Measurements from ENCODE around the gene KAZN.

The KAZN gene

DNA sequence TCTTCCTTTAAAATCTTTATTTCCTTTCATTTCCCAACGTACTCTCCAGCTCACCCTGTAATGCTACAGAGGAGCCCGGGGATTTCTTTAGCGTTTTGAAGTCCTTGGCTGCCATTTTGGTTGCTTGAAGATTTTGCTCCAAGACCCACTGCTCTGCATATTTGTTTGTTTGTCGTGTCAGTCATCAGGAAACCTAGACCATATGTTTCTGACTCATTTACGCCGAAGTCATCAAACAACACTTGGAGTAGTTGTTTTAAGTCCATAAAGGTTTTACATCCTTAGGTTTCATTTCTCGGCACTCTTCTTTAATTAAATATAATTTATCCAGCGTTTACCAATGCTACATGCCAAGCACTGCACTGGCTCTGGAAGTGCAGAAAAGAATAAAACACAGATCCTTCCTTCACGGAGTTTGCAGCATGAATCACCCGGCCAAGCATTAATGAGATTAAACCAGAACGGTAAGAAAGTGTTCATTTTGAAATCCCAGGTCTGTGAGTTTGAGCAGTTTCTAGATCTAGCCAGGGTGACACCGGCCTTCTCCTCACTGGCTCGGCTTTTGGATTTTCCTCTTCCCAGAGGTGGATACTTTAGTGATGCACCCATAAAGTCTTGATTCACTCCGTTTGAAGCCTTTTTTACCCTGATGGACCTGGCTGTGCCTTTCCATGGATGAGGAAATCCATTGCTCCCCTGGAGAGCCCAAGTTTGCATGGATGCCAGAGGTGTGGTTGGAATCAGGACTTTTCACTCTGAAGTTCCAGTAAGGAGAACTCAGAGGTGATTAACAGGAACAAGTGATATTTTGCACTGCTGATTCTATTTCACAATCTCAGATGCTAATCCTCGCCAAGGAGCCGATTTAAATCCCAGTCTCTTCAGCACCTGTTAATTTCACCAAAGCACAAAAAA is 109.3 kb downstream of the KAZN start:
- in situ Hi-C loops (cut with MboI; ENCODE audit: low sequenced_read_pairs, unreplicated experiment) = no loop called here
- TF ChIP-seq, protein P1, sequence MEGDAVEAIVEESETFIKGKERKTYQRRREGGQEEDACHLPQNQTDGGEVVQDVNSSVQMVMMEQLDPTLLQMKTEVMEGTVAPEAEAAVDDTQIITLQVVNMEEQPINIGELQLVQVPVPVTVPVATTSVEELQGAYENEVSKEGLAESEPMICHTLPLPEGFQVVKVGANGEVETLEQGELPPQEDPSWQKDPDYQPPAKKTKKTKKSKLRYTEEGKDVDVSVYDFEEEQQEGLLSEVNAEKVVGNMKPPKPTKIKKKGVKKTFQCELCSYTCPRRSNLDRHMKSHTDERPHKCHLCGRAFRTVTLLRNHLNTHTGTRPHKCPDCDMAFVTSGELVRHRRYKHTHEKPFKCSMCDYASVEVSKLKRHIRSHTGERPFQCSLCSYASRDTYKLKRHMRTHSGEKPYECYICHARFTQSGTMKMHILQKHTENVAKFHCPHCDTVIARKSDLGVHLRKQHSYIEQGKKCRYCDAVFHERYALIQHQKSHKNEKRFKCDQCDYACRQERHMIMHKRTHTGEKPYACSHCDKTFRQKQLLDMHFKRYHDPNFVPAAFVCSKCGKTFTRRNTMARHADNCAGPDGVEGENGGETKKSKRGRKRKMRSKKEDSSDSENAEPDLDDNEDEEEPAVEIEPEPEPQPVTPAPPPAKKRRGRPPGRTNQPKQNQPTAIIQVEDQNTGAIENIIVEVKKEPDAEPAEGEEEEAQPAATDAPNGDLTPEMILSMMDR (IDR thresholded peaks at IDR 0.05; ENCODE audit: borderline replicate concordance, control extremely low read depth, extremely low read depth, insufficient read depth, missing control alignments) = no peak
- no peak for DNase-seq (ENCODE audit: low spot score)

- TF ChIP-seq, protein P1 (IDR thresholded peaks at IDR 0.05; ENCODE audit: borderline replicate concordance, control extremely low read depth, extremely low read depth, insufficient read depth, missing control alignments) = no peak
- in situ Hi-C loops (cut with MboI; ENCODE audit: low sequenced_read_pairs, unreplicated experiment) = no loop called here
- no peak for DNase-seq (ENCODE audit: low spot score)
These were observed 111.8 kb downstream of the KAZN start for GRCh38 chr1:14710331-14710730.

GRCh38 chr1:14712136-14712535 is 113.7 kb downstream of the KAZN start:
- no peak for DNase-seq (ENCODE audit: low spot score)
- TF ChIP-seq, protein P1 (IDR thresholded peaks at IDR 0.05; ENCODE audit: borderline replicate concordance, control extremely low read depth, extremely low read depth, insufficient read depth, missing control alignments) = no peak
- in situ Hi-C loops (cut with MboI; ENCODE audit: low sequenced_read_pairs, unreplicated experiment) = no loop called here

- DNase-seq (ENCODE audit: low spot score) = no peak
- TF ChIP-seq, protein P1 (IDR thresholded peaks at IDR 0.05; ENCODE audit: borderline replicate concordance, control extremely low read depth, extremely low read depth, insufficient read depth, missing control alignments) = no peak
- in situ Hi-C loops (cut with MboI; ENCODE audit: low sequenced_read_pairs, unreplicated experiment) = no loop called here
These were observed 114.6 kb downstream of the KAZN start for GRCh38 chr1:14713077-14713476.

- TF ChIP-seq, protein P1 (IDR thresholded peaks at IDR 0.05; ENCODE audit: borderline replicate concordance, control extremely low read depth, extremely low read depth, insufficient read depth, missing control alignments) = no peak
- in situ Hi-C loops (cut with MboI; ENCODE audit: low sequenced_read_pairs, unreplicated experiment) = no loop called here
- no peak for DNase-seq (ENCODE audit: low spot score)
These were observed 116.8 kb downstream of the KAZN start for GRCh38 chr1:14715266-14715665.

DNA sequence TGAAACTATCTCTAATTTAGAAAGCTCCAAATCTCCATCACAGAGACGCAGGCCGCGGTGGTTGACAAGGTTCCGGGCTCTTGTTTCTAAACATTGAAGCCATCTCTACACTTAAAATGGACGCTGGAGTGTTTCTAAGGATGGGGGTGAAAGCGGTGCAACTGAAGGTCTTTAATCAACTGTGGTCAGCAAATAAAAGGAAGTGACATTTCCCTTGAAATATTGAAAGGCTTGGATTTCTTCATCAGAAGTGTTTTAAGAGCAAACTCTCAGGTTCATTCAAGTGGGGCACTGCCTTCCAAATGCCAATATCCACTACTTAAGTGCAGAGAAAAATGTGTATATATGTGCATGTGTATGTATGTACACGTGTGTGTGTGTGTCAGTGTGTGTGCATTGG is 117.3 kb downstream of the KAZN start:
- in situ Hi-C loops (cut with MboI; ENCODE audit: low sequenced_read_pairs, unreplicated experiment) = no loop called here
- TF ChIP-seq, protein P1 (IDR thresholded peaks at IDR 0.05; ENCODE audit: borderline replicate concordance, control extremely low read depth, extremely low read depth, insufficient read depth, missing control alignments) = no peak
- no peak for DNase-seq (ENCODE audit: low spot score)
